Activated CD4-positive, alpha-beta T cell treated with anti-CD3 and anti-CD28 coated beads, Interleukin-2, amount 50 U/mL, for 16 hours (primary cell): ENCODE data around the gene CCDC27.
"Not testable (repeated sequence)": the region's sequence is repeated elsewhere in the genome, so short reads cannot be mapped to it uniquely, and the experiment has no call there.

ENCODE experiments used
- DNase-seq: peaks from one replicate; pipeline ENCODE4 v3.0.0-alpha.2; 2020

CCDC27 gene

GRCh38 chr1:3800795-3801194 is 48.5 kb downstream of the CCDC27 start:
- not testable (repeated sequence) for DNase-seq

GRCh38 chr1:3803905-3804626 is 51.8 kb downstream of the CCDC27 start:
- DNase-seq: no peak

GRCh38 chr1:3804627-3804944 is 52.3 kb downstream of the CCDC27 start:
- DNase-seq: not testable (repeated sequence)

DNA sequence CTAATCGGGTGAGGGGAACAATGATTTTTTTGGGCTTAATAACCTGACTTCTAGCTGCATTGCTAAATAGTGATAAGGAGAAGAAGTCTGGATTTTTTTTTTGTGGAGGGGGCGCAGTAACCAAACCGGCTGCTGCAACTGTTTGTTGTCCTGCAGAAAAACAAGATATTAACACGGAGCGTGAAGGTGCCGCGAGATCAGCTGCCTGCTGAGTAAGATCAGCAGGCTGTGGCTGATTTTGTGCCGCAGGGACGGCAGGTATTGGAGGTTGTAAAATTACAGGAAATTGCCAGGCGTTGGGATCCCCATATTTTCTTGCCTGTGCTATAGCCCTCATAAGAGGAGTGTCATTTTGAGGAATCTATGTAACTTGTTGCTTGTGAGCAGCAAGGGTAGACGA is 52.8 kb downstream of the CCDC27 start:
- no peak for DNase-seq

- DNase-seq: no peak
Observed at GRCh38 chr1:3807769-3808168, 55.5 kb downstream of the CCDC27 start.

GRCh38 chr1:3809680-3810079 is 57.4 kb downstream of the CCDC27 start:
- DNase-seq: no peak

- DNase-seq: not testable (repeated sequence)
Observed at GRCh38 chr1:3810149-3810761, 58.0 kb downstream of the CCDC27 start.

DNA sequence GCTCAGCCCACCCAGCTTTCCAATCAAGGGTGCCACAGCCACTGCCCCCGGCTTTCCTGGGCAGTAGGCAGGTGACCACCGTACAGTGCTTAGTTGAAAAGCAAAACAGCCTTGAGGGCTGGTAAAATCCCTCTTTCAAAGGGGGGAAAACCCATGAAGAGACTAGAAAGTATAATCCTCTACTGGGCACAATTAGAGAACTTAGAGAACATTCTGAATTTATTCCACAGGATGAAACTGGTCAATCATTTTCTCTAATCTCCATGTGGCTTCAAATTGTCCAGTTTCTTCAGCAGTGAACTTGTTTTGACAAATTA is 59.3 kb downstream of the CCDC27 start:
- no peak for DNase-seq

GRCh38 chr1:3814065-3814464 is 61.8 kb downstream of the CCDC27 start:
- DNase-seq: no peak

DNA sequence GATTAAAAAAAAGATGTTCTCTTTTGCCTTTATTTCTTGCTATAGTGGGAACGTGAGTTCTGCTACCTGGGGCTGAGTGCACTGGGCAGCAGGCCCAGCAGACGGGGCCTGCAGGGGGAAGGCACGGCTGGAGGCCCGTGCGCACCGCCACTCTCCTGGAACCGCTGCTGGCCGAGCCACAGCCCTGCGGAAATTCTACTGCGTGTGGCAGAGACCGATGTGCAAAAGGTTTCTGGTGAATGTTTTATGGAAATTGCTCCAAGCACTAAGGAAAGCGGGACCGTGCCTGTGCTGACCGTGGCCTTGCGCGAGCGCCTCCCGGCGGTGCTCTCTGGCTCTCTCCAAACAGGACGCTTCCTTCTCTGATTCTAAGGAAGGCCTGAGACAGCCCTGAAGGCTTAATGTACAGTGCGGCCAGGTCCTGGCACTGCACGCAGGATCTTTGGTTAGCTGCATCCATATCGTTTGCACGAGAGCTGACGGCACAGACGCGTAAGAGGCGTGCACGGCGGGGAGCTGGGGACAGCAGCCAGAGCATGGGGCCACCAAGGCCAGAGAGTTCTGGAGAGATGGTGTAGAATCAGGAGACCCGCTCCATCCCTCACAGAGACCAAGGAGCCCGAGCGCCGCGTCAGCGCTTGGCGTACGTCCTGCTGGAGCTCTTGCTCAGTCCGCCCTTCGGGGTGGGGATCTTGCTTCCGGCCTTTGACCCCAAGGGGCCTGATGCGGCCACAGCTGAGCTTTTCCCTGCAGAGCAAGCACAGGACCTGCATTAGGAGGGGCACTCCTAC is 62.7 kb downstream of the CCDC27 start:
- DNase-seq: no peak

GRCh38 chr1:3816331-3817137 is 64.3 kb downstream of the CCDC27 start:
- DNase-seq: no peak

GRCh38 chr1:3817138-3817740 is 65.0 kb downstream of the CCDC27 start:
- DNase-seq: no peak

GRCh38 chr1:3817821-3818597 is 65.8 kb downstream of the CCDC27 start:
- DNase-seq: no peak

DNA sequence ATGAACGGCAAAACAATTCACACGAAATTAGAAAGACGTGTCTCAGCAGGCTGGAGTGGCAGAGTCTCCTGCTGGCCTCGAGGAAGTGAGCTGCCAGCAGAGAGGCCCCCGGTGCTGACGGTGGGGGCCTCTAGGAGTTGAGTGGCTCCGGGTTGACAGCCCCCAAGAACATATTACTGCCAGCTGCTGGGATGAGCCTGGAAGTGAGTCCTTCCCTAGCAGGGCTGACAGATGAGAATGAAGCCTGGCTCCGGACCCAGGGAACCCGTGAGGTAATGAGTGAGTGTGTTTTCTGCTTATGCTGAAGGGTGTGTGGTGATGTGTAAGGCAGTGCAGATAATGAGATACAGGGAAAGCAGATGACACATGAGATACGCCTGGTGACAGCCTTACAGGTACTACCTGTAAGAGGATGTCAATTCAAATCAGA is 67.5 kb downstream of the CCDC27 start:
- no peak for DNase-seq

GRCh38 chr1:3820316-3820715 is 68.1 kb downstream of the CCDC27 start:
- no peak for DNase-seq

GRCh38 chr1:3821004-3821403 is 68.8 kb downstream of the CCDC27 start:
- no peak for DNase-seq
